HepG2 (cell line): ENCODE measurements around the gene STARD13. TPM values are rescaled to one million over a fixed set of nuclear protein-coding genes. Genes with fewer than 3 reads are reported as not detected.

Experiments
- CHD4 ChIP-seq: fragments of 200-600 bp; sonication (generic); IDR thresholded peaks from 2 replicates; pipeline ENCODE4 v1.7.0; 2017; ENCODE audit warnings: mild to moderate bottlenecking, low read length, borderline replicate concordance
- ESRRA ChIP-seq: sonication (generic); formaldehyde crosslinking; IDR thresholded peaks from 2 replicates; pipeline ENCODE4 v1.5.1; 2020; ENCODE audit warnings: mild to moderate bottlenecking, low read depth, missing genetic modification reagents
- HNRNPUL1 ChIP-seq: fragments of 200-400 bp; formaldehyde crosslinking; IDR thresholded peaks from 2 replicates; pipeline ENCODE4 v1.6.1; 2017; ENCODE audit warnings: low read depth, mild to moderate bottlenecking, low read length, moderate library complexity
- KLF11 ChIP-seq: IDR thresholded peaks from 2 replicates; pipeline ENCODE4 v1.6.1; 2016; ENCODE audit warnings: missing compliant biosample characterization
- PAWR ChIP-seq: sonication (generic); formaldehyde crosslinking; IDR thresholded peaks from 2 replicates; pipeline ENCODE4 v1.4.0; 2020; ENCODE audit warnings: missing genetic modification reagents, mild to moderate bottlenecking, borderline replicate concordance
- PCBP2 ChIP-seq: fragments of 200-400 bp; formaldehyde crosslinking; optimal IDR thresholded peaks from 2 replicates; pipeline ENCODE3; 2018; ENCODE audit warnings: low read length, low read depth; ENCODE audit not compliant: poor library complexity, severe bottlenecking
- RFXANK ChIP-seq: IDR thresholded peaks from 2 replicates; pipeline ENCODE4 v1.6.1; 2016
- SAP130 ChIP-seq: IDR thresholded peaks from 2 replicates; pipeline ENCODE4 v1.6.1; 2016; ENCODE audit warnings: low read depth
- THAP11 ChIP-seq: IDR thresholded peaks from 2 replicates; pipeline ENCODE4 v1.6.1; 2016; ENCODE audit warnings: missing biosample characterization, missing genetic modification reagents
- ZBTB34 ChIP-seq: sonication (generic); formaldehyde crosslinking; IDR thresholded peaks from 2 replicates; pipeline ENCODE4 v1.8.0; 2022; ENCODE audit warnings: mild to moderate bottlenecking, missing genetic modification reagents
- ZNF101 ChIP-seq: sonication (generic); formaldehyde crosslinking; IDR thresholded peaks from 2 replicates; pipeline ENCODE4 v1.4.0; 2020; ENCODE audit warnings: mild to moderate bottlenecking, low read depth, missing genetic modification reagents, borderline replicate concordance
- ZNF20 ChIP-seq: sonication (generic); formaldehyde crosslinking; IDR thresholded peaks from 2 replicates; pipeline ENCODE4 v1.4.0; 2020; ENCODE audit warnings: mild to moderate bottlenecking, moderate library complexity, missing genetic modification reagents
- ZNF230 ChIP-seq: sonication (generic); formaldehyde crosslinking; IDR thresholded peaks from 2 replicates; pipeline ENCODE4 v1.4.0; 2020; ENCODE audit warnings: mild to moderate bottlenecking, missing genetic modification reagents
- ZNF34 ChIP-seq: sonication (generic); formaldehyde crosslinking; IDR thresholded peaks from 2 replicates; pipeline ENCODE4 v1.4.0; 2020; ENCODE audit warnings: mild to moderate bottlenecking, missing genetic modification reagents, borderline replicate concordance
- ZNF746 ChIP-seq: sonication (generic); formaldehyde crosslinking; IDR thresholded peaks from 2 replicates; pipeline ENCODE4 v1.8.0; 2022; ENCODE audit warnings: mild to moderate bottlenecking, missing genetic modification reagents
- ZNF790 ChIP-seq: sonication (generic); formaldehyde crosslinking; IDR thresholded peaks from 2 replicates; pipeline ENCODE4 v1.8.0; 2022; ENCODE audit warnings: missing genetic modification reagents, mild to moderate bottlenecking, borderline replicate concordance
- ZZZ3 ChIP-seq: sonication (generic); formaldehyde crosslinking; IDR thresholded peaks from 2 replicates; pipeline ENCODE4 v1.4.0; 2020; ENCODE audit warnings: missing genetic modification reagents, mild to moderate bottlenecking, borderline replicate concordance
- polyA plus RNA-seq, 8 experiments: library from polyadenylated mRNA; depleted of rRNA in 3 of 8; stranded (reverse) in 7 of 8; unstranded in 1 of 8; fragments of >200 nt; fragmentation: Illumina TruSeq in 4 of 8; extraction: Trizol in 4 of 8; gene quantifications; 2 replicates each; pipeline versions ENCODE4 v1.2.1 to v1.2.3, GENCODE V29; 2011 to 2016; ENCODE audit warnings: low read depth in 4 of 8, missing spikeins in 1 of 8, mixed read lengths in 1 of 8; ENCODE audit not compliant: insufficient read depth in 1 of 8
- total RNA-seq, 5 experiments: library from RNA; depleted of rRNA; stranded (reverse); fragments of >200 nt; fragmentation: Illumina TruSeq; extraction: Trizol; gene quantifications; 2 replicates each; pipeline ENCODE4 v1.2.3, GENCODE V29; 2016; ENCODE audit warnings: low read depth in 1 of 5
- TF ChIP-seq, protein P1 (sequence below): sonication (generic); formaldehyde crosslinking; IDR thresholded peaks from 2 replicates; pipeline ENCODE4 v1.4.0; 2020; ENCODE audit warnings: mild to moderate bottlenecking, missing genetic modification reagents, borderline replicate concordance
- TF ChIP-seq, protein P2 (sequence below): IDR thresholded peaks from 2 replicates; pipeline ENCODE4 v1.6.1; 2016; ENCODE audit warnings: missing biosample characterization, missing genetic modification reagents, low read depth
- TF ChIP-seq, protein P3 (sequence below): sonication (generic); formaldehyde crosslinking; IDR thresholded peaks from 2 replicates; pipeline ENCODE4 v1.4.0; 2020; ENCODE audit warnings: missing genetic modification reagents, mild to moderate bottlenecking, borderline replicate concordance
- TF ChIP-seq, protein P4 (sequence below): sonication (generic); formaldehyde crosslinking; conservative IDR thresholded peaks from 2 replicates; pipeline ENCODE4 v1.5.0; 2020; ENCODE audit warnings: missing genetic modification reagents

Gene STARD13
- total and polyA plus RNA-seq, 2 of the 13 experiments (the other 11 are each of a cell fraction or from before 2014, with no cell fraction given): 12.8 to 14.3 TPM

DNA sequence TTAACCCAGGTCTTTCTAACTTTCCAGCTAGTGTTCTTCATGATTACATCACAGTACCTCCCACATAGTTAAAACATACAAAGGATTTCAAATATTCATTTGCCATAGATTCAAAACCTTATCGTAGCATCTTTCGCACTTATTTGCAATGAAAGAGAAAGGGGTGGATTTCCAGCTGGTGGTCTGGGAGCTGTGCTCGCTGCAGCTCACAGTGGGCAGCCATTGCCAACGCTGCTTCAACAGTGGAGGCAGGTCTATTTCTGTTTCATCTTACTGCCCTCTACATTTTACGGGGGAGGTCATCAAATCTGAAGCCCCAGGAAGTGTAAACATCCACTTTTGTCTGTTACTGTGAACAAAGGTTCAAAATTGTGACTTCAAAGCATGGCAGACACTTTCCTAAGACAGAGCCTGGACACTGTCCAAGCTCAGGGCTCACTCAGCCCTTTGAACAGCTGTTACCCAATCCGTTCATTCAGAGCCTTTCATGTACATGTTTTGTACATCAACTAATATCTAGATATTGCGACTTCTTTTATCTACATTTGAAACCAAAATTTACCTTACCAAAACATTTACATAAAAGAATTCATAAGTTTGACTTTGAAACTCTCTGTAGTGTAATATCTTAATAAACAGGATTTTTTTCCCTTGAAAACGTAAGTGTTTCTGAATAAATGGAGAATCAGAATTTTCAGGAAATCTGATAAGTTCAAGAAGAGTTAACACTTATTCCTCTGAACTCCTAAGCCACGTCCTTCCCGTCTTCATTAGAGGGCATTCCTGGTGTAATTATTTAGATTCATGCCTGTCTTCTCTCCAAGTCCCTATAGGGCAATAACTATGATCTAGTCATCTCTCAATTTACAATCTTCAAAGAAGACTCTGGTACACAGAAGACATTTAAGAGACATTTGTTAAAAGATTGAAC is 25.1 kb downstream of the STARD13 start (continued):
- TF ChIP-seq, protein P1, sequence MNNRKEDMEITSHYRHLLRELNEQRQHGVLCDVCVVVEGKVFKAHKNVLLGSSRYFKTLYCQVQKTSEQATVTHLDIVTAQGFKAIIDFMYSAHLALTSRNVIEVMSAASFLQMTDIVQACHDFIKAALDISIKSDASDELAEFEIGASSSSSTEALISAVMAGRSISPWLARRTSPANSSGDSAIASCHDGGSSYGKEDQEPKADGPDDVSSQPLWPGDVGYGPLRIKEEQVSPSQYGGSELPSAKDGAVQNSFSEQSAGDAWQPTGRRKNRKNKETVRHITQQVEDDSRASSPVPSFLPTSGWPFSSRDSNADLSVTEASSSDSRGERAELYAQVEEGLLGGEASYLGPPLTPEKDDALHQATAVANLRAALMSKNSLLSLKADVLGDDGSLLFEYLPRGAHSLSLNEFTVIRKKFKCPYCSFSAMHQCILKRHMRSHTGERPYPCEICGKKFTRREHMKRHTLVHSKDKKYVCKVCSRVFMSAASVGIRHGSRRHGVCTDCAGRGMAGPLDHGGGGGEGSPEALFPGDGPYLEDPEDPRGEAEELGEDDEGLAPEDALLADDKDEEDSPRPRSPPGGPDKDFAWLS (CRISPR knock-in tag): no peak
- TF ChIP-seq ZNF746 (CRISPR knock-in tag): peak; percentile 67; the same call in 1 of the 2 replicates
- TF ChIP-seq ZNF101: no peak
- TF ChIP-seq ZNF230 (CRISPR knock-in tag): no peak
- TF ChIP-seq, protein P2, sequence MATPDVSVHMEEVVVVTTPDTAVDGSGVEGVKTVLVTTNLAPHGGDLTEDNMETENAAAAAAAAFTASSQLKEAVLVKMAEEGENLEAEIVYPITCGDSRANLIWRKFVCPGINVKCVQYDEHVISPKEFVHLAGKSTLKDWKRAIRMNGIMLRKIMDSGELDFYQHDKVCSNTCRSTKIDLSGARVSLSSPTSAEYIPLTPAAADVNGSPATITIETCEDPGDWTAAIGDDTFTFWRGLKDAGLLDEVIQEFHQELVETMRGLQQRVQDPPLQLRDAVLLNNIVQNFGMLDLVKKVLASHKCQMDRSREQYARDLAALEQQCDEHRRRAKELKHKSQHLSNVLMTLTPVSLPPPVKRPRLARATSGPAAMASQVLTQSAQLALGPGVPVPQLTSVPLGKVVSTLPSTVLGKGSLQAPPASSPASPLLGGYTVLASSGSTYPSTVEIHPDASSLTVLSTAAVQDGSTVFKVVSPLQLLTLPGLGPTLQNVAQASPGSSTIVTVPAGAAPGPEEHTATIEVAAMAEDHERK: no peak
- TF ChIP-seq, protein P3, sequence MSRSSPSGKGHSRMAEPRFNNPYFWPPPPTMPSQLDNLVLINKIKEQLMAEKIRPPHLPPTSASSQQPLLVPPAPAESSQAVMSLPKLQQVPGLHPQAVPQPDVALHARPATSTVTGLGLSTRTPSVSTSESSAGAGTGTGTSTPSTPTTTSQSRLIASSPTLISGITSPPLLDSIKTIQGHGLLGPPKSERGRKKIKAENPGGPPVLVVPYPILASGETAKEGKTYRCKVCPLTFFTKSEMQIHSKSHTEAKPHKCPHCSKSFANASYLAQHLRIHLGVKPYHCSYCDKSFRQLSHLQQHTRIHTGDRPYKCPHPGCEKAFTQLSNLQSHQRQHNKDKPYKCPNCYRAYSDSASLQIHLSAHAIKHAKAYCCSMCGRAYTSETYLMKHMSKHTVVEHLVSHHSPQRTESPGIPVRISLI (CRISPR knock-in tag): peak; percentile 75; the same call in 1 of the 2 replicates
- no peak for TF ChIP-seq ZZZ3
- TF ChIP-seq, protein P4, sequence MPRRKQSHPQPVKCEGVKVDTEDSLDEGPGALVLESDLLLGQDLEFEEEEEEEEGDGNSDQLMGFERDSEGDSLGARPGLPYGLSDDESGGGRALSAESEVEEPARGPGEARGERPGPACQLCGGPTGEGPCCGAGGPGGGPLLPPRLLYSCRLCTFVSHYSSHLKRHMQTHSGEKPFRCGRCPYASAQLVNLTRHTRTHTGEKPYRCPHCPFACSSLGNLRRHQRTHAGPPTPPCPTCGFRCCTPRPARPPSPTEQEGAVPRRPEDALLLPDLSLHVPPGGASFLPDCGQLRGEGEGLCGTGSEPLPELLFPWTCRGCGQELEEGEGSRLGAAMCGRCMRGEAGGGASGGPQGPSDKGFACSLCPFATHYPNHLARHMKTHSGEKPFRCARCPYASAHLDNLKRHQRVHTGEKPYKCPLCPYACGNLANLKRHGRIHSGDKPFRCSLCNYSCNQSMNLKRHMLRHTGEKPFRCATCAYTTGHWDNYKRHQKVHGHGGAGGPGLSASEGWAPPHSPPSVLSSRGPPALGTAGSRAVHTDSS (CRISPR knock-in tag): no peak
- peak; percentile 87; the same call in 1 of the 2 replicates for TF ChIP-seq CHD4
- peak; percentile 52; the same call in 1 of the 2 replicates for TF ChIP-seq RFXANK (CRISPR knock-in tag)
- TF ChIP-seq ZNF34: no peak
- peak; percentile 71; the same call in 1 of the 2 replicates for TF ChIP-seq ZBTB34 (CRISPR knock-in tag)
- TF ChIP-seq ZNF790 (CRISPR knock-in tag): no peak
- no peak for TF ChIP-seq PAWR (CRISPR knock-in tag)
- peak; percentile 88 for TF ChIP-seq SAP130 (CRISPR knock-in tag)
- TF ChIP-seq HNRNPUL1: no peak
- TF ChIP-seq KLF11: no peak
- TF ChIP-seq ESRRA (CRISPR knock-in tag): peak; percentile 75; the same call in 1 of the 2 replicates
- no peak for TF ChIP-seq PCBP2
- TF ChIP-seq THAP11: 0 out of 2 replicates have a peak, but pooled peaks have one; percentile 70
- TF ChIP-seq ZNF20: no peak
